Panc1 (cell line): ENCODE results near the gene SLC44A3. TPM values are rescaled to one million over a fixed set of nuclear protein-coding genes. Genes with fewer than 3 reads are reported as not detected.

ENCODE experiments used
- ATAC-seq: fragments of 200-7000 bp; cut with Tn5 transposase; 2 replicates; pipeline ENCODE4 v1.9.1; 2020; ENCODE audit warnings: mild to moderate bottlenecking, moderate library complexity
- BruUV-seq: library from RNA; stranded (reverse); fragments of 400-500 nt; replicated peaks from 2 replicates; lab custom pipeline; 2021; lab: Mats Ljungman, UMichigan
- CTCF ChIA-PET: fragments of 300-600 bp; sonication (Branson Sonifier 250); formaldehyde crosslinking; loops from one replicate; lab custom pipeline; 2022; ENCODE audit warnings: antibody characterized with exemption; lab: Charles Lee
- POLR2A ChIA-PET: fragments of 300-600 bp; sonication (Branson Sonifier 250); formaldehyde crosslinking; loops from one replicate; lab custom pipeline; 2022; ENCODE audit warnings: antibody characterized with exemption; lab: Charles Lee
- DNase-seq: peaks from one replicate; pipeline ENCODE4 v3.0.0-alpha.2; 2010; ENCODE audit warnings: low read depth, low spot score
- H3K27ac ChIP-seq: 2 replicates; pipeline ENCODE4 v1.5.1; 2011; ENCODE audit warnings: mild to moderate bottlenecking, low read length, inconsistent platforms
- H3K27me3 ChIP-seq: fragments of 200-500 bp; sonication (Bioruptor generic); 2 replicates; pipeline ENCODE4 v1.6.0; 2014; ENCODE audit warnings: low read length, inconsistent platforms; ENCODE audit not compliant: control insufficient read depth, insufficient read depth
- H3K36me3 ChIP-seq: fragments of 200-500 bp; sonication (Bioruptor generic); 2 replicates; pipeline ENCODE4 v1.5.1; 2014; ENCODE audit warnings: inconsistent platforms, mild to moderate bottlenecking, low read length, moderate library complexity; ENCODE audit not compliant: control insufficient read depth, insufficient read depth
- H3K4me1 ChIP-seq: 2 replicates; pipeline ENCODE4 v1.5.1; 2011; ENCODE audit warnings: inconsistent platforms, mild to moderate bottlenecking, low read length, moderate library complexity; ENCODE audit not compliant: control insufficient read depth, insufficient read depth
- H3K4me3 ChIP-seq, 2 experiments: 2 replicates each; pipeline ENCODE4 v1.5.1; 2011 to 2012; ENCODE audit warnings: low read depth in 2 of 2, low read length in 2 of 2, mild to moderate bottlenecking in 2 of 2, inconsistent platforms in 1 of 2, moderate library complexity in 1 of 2
- H3K9me3 ChIP-seq: fragments of 200-500 bp; sonication (Bioruptor generic); 2 replicates; pipeline ENCODE4 v1.5.1; 2014; ENCODE audit warnings: low read depth, mild to moderate bottlenecking, inconsistent platforms, low read length, moderate library complexity; ENCODE audit not compliant: control insufficient read depth, insufficient read depth
- POLR2AphosphoS5 ChIP-seq: IDR thresholded peaks from 2 replicates; pipeline ENCODE4 v1.6.1; 2012; ENCODE audit warnings: mild to moderate bottlenecking, low read depth, low read length, moderate library complexity
- REST ChIP-seq, 2 experiments: IDR thresholded peaks; 2 replicates each; pipeline ENCODE4 v1.6.1; 2011 to 2012; ENCODE audit warnings: low read depth in 2 of 2, control low read depth in 1 of 2, low read length in 1 of 2, mild to moderate bottlenecking in 1 of 2, moderate library complexity in 1 of 2; ENCODE audit not compliant: insufficient read depth in 1 of 2
- SIN3A ChIP-seq: IDR thresholded peaks from 2 replicates; pipeline ENCODE4 v1.6.1; 2012; ENCODE audit warnings: low read depth, mild to moderate bottlenecking, low read length, moderate library complexity, borderline replicate concordance; ENCODE audit not compliant: insufficient read depth
- TCF7L2 ChIP-seq: IDR thresholded peaks from 2 replicates; pipeline ENCODE4 v1.6.1; 2011; ENCODE audit warnings: mild to moderate bottlenecking, low read depth, low read length, inconsistent platforms
- in situ Hi-C: cut with HindIII; loops from 2 replicates; pipeline ENCODE4 v1.10.0; 2016; ENCODE audit warnings: low sequenced_read_pairs, low pct_unique_long_range_greater_than_20kb
- intact Hi-C: fragments of 100-400 bp; cut with micrococcal nuclease; formaldehyde crosslinking; loops from one replicate; pipeline ENCODE4 v1.10.0; 2022; ENCODE audit not compliant: unreplicated experiment
- total RNA-seq: library from RNA; stranded (reverse); gene quantifications from one replicate; pipeline ENCODE4 v1.2.1, GENCODE V29; 2021; ENCODE audit not compliant: unreplicated experiment
- TF ChIP-seq, protein P1 (sequence below): fragments of 450-650 bp; IDR thresholded peaks from 2 replicates; pipeline ENCODE4 v1.5.1; 2017; ENCODE audit warnings: mild to moderate bottlenecking

Gene SLC44A3
- total RNA-seq, 1 experiment from 2014 or later = 1.3 TPM

DNA sequence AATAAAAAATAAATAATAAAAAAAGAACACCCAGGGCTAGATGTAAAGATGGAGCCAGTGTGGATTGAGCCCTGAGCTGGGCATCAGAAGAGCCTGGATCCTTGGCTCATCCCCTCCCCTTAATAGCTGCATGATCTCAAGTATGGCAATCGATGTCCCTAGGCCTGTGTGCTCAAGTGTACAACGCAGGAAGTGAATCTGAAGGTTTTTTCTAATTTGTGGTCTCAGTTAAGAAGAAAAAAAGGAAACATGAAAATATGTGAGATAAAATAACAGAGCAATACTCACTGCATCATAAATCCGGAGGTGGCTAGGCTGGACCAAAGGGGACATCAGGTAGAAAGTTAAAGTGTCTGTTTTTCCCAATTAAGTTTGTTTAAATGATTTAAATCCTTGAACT is 47.3 kb upstream of the SLC44A3 start:
- no TSS peak for BruUV-seq
- ChIA-PET CTCF (no interaction called here), POLR2A (no interaction called here)
- ATAC-seq (no peak), DNase-seq (no peak)
- intact Hi-C loops (no loop called here), in situ Hi-C loops (no loop called here)
- Histone ChIP-seq H3K27ac (no peak overlapping the region), H3K9me3 (no peaks in the 10 kb centered on the region), H3K4me3 (no peak overlapping the region), H3K36me3 (no peaks in the 10 kb centered on the region), H3K27me3 (no peaks in the 10 kb centered on the region), H3K4me1 (no peaks in the 10 kb centered on the region)
- TF ChIP-seq REST (IDR thresholded peaks at IDR 0.05; ENCODE audit: insufficient read depth in 1 of 2, low read depth in 2 of 2, low read length in 1 of 2) (no peak), TCF7L2 (no peak)
- TF ChIP-seq, protein P1, sequence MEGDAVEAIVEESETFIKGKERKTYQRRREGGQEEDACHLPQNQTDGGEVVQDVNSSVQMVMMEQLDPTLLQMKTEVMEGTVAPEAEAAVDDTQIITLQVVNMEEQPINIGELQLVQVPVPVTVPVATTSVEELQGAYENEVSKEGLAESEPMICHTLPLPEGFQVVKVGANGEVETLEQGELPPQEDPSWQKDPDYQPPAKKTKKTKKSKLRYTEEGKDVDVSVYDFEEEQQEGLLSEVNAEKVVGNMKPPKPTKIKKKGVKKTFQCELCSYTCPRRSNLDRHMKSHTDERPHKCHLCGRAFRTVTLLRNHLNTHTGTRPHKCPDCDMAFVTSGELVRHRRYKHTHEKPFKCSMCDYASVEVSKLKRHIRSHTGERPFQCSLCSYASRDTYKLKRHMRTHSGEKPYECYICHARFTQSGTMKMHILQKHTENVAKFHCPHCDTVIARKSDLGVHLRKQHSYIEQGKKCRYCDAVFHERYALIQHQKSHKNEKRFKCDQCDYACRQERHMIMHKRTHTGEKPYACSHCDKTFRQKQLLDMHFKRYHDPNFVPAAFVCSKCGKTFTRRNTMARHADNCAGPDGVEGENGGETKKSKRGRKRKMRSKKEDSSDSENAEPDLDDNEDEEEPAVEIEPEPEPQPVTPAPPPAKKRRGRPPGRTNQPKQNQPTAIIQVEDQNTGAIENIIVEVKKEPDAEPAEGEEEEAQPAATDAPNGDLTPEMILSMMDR = no peak

- TF ChIP-seq, protein P1 = no peak
- TF ChIP-seq TCF7L2 = no peak
- TF ChIP-seq POLR2AphosphoS5 = no peak
- no peak for TF ChIP-seq SIN3A
- no peak for TF ChIP-seq REST (IDR thresholded peaks at IDR 0.05; ENCODE audit: insufficient read depth in 1 of 2, low read depth in 2 of 2, low read length in 1 of 2)
These were observed 46.8 kb upstream of the SLC44A3 start for GRCh38 chr1:94773296-94773809.

More at GRCh38 chr1:94773296-94773809, 46.8 kb upstream of the SLC44A3 start:
- Histone ChIP-seq H3K36me3 (no peaks in the 10 kb centered on the region), H3K4me1 (no peaks in the 10 kb centered on the region), H3K27ac (no peak overlapping the region), H3K4me3 (no peak overlapping the region), H3K27me3 (no peaks in the 10 kb centered on the region), H3K9me3 (no peaks in the 10 kb centered on the region)
- no TSS peak for BruUV-seq
- CTCF ChIA-PET = no interaction called here
- DNase-seq (no peak), ATAC-seq (no peak)
- POLR2A ChIA-PET = no interaction called here
- intact Hi-C loops = no loop called here
- in situ Hi-C loops = no loop called here
